NOMO-1 treated with DMSO at 0.1 percent for 48 hours (cell line): ENCODE measurements around the gene DCLRE1C.
"Not testable (repeated sequence)": the region's sequence is repeated elsewhere in the genome, so short reads cannot be mapped to it uniquely, and the experiment has no call there.

Source experiments
- DNase-seq: peaks from one replicate; lab custom pipeline; 2025; ENCODE audit not compliant: unreplicated experiment; lab: John Stamatoyannopoulos, UW

Gene DCLRE1C

DNA sequence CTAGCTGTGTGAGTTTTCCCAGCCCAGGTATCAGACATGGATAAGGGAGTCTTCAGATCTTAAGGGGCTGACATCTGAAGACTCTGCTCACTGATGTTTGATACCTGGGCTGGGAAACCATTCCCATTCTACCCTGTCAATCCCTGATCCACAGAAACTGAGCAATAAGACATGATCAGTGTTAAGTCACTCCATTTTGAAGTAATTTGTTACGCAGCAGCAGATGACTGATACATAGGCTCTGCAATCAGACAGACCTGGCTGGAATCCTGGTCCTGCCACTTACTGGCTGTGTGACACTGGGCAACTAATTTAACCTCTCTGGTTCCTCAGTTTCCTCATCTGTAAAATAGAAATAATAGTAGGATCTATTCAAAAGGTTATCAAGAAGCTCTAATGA lies 6.6 kb downstream of the DCLRE1C start:
- DNase-seq = no peak

DNA sequence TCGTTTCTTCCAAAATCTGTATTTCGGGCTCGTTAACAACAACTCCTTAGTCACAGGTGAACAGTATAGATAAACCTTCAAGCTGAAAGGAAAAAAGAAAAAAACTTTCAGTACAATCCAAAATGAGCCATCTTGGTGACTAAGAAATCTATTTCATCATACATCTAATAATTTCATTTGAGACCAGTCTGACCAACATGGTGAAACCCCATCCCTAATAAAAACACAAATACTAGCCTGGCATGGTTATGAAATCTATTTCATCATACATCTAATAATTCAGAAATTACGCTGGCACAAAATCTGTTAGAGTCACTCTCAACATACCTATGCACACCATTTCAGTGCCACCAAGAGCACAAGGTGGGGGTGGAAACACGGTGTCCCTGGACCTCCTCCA lies 8.8 kb downstream of the DCLRE1C start:
- no peak for DNase-seq

GRCh38 chr10:14942950-14943338 lies 11.0 kb downstream of the DCLRE1C start:
- not testable (repeated sequence) for DNase-seq

- DNase-seq = not testable (repeated sequence)
Observed at GRCh38 chr10:14942147-14942949, 11.5 kb downstream of the DCLRE1C start.

GRCh38 chr10:14938971-14939370 lies 14.9 kb downstream of the DCLRE1C start:
- peak; percentile 15 for DNase-seq

GRCh38 chr10:14936584-14936983 lies 17.3 kb downstream of the DCLRE1C start:
- no peak for DNase-seq

GRCh38 chr10:14930610-14931009 lies 23.3 kb downstream of the DCLRE1C start:
- DNase-seq = no peak

DNA sequence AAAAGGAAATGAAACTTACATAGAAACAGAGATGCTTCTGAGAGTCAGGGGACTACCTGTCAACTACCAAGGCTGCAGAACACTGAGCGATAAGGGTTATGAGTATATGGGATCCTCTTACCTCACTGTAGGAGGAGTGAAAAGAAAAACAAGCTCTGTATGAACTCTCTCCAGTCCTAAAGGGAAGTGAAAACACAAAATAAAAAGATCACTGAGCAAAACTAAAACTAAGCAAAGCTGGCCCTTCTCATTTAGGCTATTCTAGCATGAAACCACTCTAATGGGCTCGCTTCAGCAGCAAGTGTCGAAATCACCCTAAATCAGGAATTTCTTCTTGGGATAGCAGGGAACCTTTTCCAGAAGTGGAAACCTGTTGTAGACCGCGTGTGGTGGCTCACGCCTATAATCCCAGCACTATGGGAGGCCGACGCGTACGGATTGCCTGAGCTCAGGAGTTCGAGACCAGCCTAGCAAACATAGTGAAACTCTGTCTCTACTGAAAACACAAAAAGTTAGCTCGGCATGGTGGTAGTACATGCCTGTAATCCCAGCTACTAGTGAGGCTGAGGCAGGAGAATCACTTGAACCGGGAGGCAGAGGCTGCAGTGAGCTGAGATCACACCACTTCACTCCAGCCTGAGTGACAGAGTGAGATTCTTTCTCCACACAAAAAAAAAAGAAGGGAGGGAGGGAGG lies 27.0 kb downstream of the DCLRE1C start:
- no peak for DNase-seq

- no peak for DNase-seq
Observed at GRCh38 chr10:14926061-14926470, 27.8 kb downstream of the DCLRE1C start.

DNA sequence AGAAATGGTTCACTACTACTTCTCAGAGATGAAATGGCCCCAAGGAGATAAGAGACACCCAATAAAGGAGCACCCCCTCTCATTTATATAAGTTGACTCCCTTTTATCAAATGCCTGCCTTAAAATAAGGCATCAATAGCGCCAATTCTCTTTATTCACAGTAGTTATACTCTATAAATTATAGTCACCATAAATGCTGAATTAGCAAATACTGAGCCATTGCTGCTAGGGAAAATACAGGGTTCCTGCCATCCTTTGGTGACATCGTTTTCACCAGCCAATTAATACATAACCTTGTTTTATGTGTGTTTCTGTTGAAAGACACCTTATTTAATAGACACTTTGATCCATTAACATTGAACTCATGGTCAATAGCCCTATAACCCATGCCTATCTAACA lies 28.6 kb downstream of the DCLRE1C start:
- DNase-seq = no peak

DNA sequence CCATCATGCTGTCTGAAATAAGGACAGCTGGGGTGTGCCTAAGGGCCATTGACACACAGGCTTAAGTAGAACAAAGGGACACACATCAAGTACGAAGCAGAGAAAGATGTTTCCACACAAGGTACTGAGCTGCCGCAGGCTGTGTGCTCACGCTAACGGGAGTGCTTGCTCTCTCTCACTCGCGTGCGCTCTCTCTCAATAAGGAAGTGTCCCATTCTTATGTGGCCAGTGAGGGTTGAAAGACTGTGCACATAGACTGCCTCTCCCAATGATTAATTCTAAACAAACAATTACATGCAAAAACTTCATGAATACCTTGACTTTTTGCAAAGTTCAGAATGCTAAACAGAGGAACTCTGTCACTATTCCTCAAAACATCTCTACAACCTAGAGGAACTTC lies 29.9 kb downstream of the DCLRE1C start:
- no peak for DNase-seq

GRCh38 chr10:14918964-14919363 lies 34.9 kb downstream of the DCLRE1C start:
- no peak for DNase-seq

DNA sequence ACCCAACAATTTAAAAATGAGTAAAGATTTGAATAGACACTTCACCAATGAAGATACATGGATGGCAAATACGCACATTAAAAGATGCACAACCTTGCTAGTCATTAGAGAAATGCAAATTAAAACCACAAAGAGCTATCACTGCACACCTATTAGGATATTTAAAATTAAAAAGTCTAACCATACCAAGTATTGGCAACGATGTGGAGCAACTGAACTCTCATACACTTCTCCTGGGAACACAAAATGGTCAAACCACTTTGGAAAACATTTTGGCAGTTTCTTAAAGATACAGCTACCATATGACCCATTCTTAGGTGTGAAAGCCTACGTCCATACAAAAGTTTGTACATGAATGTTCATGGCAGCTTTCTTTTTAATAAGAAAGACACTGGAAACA lies 36.1 kb downstream of the DCLRE1C start:
- DNase-seq = no peak

DNA sequence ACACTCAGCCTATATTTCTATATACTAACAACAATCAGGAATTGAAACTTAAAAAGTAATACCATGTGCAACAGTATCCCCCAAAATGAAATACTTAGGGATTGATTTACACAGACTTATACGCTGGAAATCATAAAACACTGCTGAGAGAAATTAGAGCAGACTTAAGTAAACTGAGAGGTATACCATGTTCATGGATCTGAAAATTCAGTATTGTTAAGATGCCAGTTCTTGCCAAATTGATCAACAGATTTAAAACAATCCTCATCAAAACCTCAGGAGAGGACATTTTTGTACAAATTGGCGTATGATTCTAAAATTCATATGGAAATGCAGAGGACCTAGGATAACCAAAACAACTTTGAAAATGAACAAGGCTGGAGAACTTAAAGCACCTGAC lies 37.3 kb downstream of the DCLRE1C start:
- DNase-seq = no peak

DNA sequence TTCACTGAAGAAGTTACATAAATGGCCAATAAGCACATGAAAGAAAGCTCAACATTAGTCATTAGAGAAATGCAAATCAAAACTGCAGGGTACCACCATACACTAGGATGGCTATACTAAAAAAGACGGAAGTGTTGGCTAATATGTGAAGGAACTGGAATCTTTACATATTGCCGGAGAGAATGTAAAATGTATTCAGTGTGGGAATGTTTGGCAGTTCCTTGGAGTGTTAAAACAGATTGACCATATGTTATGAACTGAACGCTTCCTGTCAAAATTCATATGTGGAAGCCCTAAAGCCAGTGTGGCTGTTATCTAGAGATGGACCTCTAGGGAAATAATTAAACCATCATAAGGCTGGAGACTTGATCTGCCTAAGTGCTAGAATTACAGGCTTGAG lies 42.1 kb downstream of the DCLRE1C start:
- no peak for DNase-seq

- no peak for DNase-seq
Observed at GRCh38 chr10:14910953-14911352, 42.9 kb downstream of the DCLRE1C start.

DNA sequence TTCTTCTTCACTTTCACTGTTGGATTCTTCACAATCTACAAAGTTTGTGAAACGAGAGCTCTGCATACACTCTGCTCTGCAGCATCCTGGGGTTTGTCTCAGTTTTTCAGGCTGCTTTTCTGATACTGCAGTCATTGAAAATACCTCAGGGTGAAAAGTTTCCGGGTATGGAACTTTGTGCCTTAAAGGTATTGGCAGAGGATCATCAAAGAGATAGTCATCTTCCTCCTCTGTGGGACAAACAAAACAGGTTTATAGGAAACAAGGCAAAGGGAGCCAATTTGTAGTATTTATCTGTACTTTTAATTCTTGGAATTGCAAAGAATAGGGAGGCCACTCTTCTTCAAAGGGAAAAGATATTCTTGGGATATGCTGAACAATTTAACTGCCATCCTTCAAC lies 44.8 kb downstream of the DCLRE1C start:
- DNase-seq = no peak

GRCh38 chr10:14907591-14907990 lies 46.3 kb downstream of the DCLRE1C start:
- DNase-seq = not testable (repeated sequence)

DNA sequence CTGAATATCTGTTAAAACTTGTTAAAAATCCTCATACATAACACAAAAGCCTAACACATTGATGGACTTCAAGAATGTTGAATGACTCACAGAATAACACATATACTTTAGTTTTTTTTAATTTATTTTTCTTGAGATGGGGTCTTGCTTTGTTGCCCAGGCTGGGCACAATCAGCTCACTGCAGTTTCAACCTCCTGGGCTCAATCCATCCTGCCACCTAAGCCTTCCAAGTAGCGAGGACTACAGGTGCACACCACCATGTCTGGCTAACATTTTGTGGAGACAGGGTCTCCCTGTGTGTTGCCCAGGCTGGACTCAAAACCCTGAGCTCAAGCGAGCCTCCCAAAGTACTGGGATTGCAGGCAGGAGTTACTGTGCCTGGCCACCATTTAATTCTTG lies 47.1 kb downstream of the DCLRE1C start:
- no peak for DNase-seq

GRCh38 chr10:14905890-14906289 lies 48.0 kb downstream of the DCLRE1C start:
- no peak for DNase-seq

- no peak for DNase-seq
Observed at GRCh38 chr10:14904864-14905263, 49.0 kb downstream of the DCLRE1C start.

GRCh38 chr10:14904316-14904732 lies 49.6 kb downstream of the DCLRE1C start:
- DNase-seq = peak; percentile 18

GRCh38 chr10:14891151-14891550 lies 62.7 kb downstream of the DCLRE1C start:
- DNase-seq = no peak
